Neural cell (in vitro differentiated cells): Measurements from ENCODE around the gene DCPS. TPM values are rescaled to one million over a fixed set of nuclear protein-coding genes. Genes with fewer than 3 reads are reported as not detected.
A peak's percentile ranks its signal among the peaks of the same experiment; 100 is the strongest.

Experiments
- H2AFZ ChIP-seq: fragments of 200-600, 300-800 bp; sonication (generic), shearing (Covaris generic); 2 replicates; pipeline ENCODE4 v1.6.0; 2014; ENCODE audit warnings: low read depth, mild to moderate bottlenecking, antibody characterized with exemption, low read length, moderate library complexity
- H3F3A ChIP-seq: fragments of 200-600 bp; shearing (Covaris generic); 2 replicates; pipeline ENCODE4 v1.6.1; 2016; ENCODE audit warnings: mild to moderate bottlenecking, moderate library complexity, mixed read lengths, antibody characterized with exemption, low read length; ENCODE audit not compliant: insufficient read depth, poor library complexity, severe bottlenecking
- H3K27ac ChIP-seq: fragments of 200-600, 300-800 bp; sonication (generic), shearing (Covaris generic); 2 replicates; pipeline ENCODE4 v1.5.1; 2014; ENCODE audit warnings: mild to moderate bottlenecking, low read length, moderate library complexity
- H3K27me3 ChIP-seq: fragments of 300-800, 200-600 bp; sonication (generic), shearing (Covaris generic); 2 replicates; pipeline ENCODE4 v1.6.0; 2014; ENCODE audit warnings: mild to moderate bottlenecking, low read depth, low read length, moderate library complexity; ENCODE audit not compliant: insufficient read depth
- H3K36me3 ChIP-seq: fragments of 300-800, 200-600 bp; sonication (generic), shearing (Covaris generic); 2 replicates; pipeline ENCODE4 v1.5.1; 2014; ENCODE audit warnings: mild to moderate bottlenecking, antibody characterized with exemption, low read length, moderate library complexity; ENCODE audit not compliant: insufficient read depth
- H3K4me2 ChIP-seq: fragments of 300-800, 200-600 bp; sonication (generic), shearing (Covaris generic); 2 replicates; pipeline ENCODE4 v1.6.0; 2014; ENCODE audit warnings: mild to moderate bottlenecking, low read length
- H3K4me3 ChIP-seq: fragments of 300-800, 200-600 bp; sonication (generic), shearing (Covaris generic); 2 replicates; pipeline ENCODE4 v1.5.1; 2014; ENCODE audit warnings: mild to moderate bottlenecking, low read length, moderate library complexity
- H3K79me2 ChIP-seq: fragments of 200-600 bp; shearing (Covaris generic); replicated peaks from 2 replicates; pipeline ENCODE4 v1.6.0; 2014; ENCODE audit warnings: mild to moderate bottlenecking, low read length, moderate library complexity; ENCODE audit not compliant: insufficient read depth
- H3K9ac ChIP-seq: fragments of 300-800, 200-600 bp; sonication (generic), shearing (Covaris generic); 2 replicates; pipeline ENCODE4 v1.6.1; 2016; ENCODE audit warnings: mild to moderate bottlenecking, low read length, mixed read lengths
- H3K9me2 ChIP-seq: fragments of 200-600 bp; shearing (Covaris generic); 2 replicates; pipeline ENCODE4 v1.6.1; 2016; ENCODE audit warnings: mild to moderate bottlenecking, low read length, mixed read lengths; ENCODE audit not compliant: insufficient read depth
- H3K9me3 ChIP-seq: fragments of 200-600, 300-800 bp; sonication (generic), shearing (Covaris generic); 2 replicates; pipeline ENCODE4 v1.6.1; 2016; ENCODE audit warnings: mild to moderate bottlenecking, mixed run types, low read length, moderate library complexity, mixed read lengths
- H4K20me1 ChIP-seq: fragments of 200-600 bp; shearing (Covaris generic); 2 replicates; pipeline ENCODE4 v1.6.1; 2016; ENCODE audit warnings: mild to moderate bottlenecking, mixed run types; ENCODE audit not compliant: insufficient read depth
- CTCF ChIP-seq: fragments of 450-650 bp; IDR thresholded peaks from 2 replicates; pipeline ENCODE4 v1.5.1; 2014; ENCODE audit warnings: antibody characterized with exemption, mild to moderate bottlenecking, moderate library complexity; ENCODE audit not compliant: poor library complexity, severe bottlenecking
- EP300 ChIP-seq: fragments of 450-650 bp; conservative IDR thresholded peaks from 2 replicates; pipeline ENCODE4 v1.6.1; 2014; ENCODE audit warnings: antibody characterized with exemption, mild to moderate bottlenecking, moderate library complexity; ENCODE audit not compliant: poor library complexity, severe bottlenecking
- EZH2 ChIP-seq: fragments of 200-600, 300-800 bp; shearing (Covaris generic), sonication (generic); IDR thresholded peaks from 2 replicates; pipeline ENCODE4 v1.6.1; 2014; ENCODE audit warnings: antibody characterized with exemption, low read length, borderline replicate concordance, mild to moderate bottlenecking; ENCODE audit not compliant: insufficient read depth, poor library complexity, severe bottlenecking
- MXI1 ChIP-seq: fragments of 450-650 bp; conservative IDR thresholded peaks from 2 replicates; pipeline ENCODE4 v1.6.1; 2014; ENCODE audit warnings: antibody characterized with exemption, mild to moderate bottlenecking; ENCODE audit not compliant: poor library complexity, severe bottlenecking
- POLR2AphosphoS5 ChIP-seq: IDR thresholded peaks from 2 replicates; pipeline ENCODE4 v1.6.1; 2012
- RAD21 ChIP-seq: fragments of 450-650 bp; conservative IDR thresholded peaks from 2 replicates; pipeline ENCODE4 v1.6.1; 2014; ENCODE audit warnings: antibody characterized with exemption, mild to moderate bottlenecking, moderate library complexity
- REST ChIP-seq: IDR thresholded peaks from 2 replicates; pipeline ENCODE4 v1.6.1; 2012; ENCODE audit warnings: borderline replicate concordance
- SMC3 ChIP-seq: fragments of 450-650 bp; conservative IDR thresholded peaks from 2 replicates; pipeline ENCODE4 v1.6.1; 2014; ENCODE audit warnings: antibody characterized with exemption, mild to moderate bottlenecking, moderate library complexity; ENCODE audit not compliant: poor library complexity
- TAF1 ChIP-seq: IDR thresholded peaks from 2 replicates; pipeline ENCODE4 v1.6.1; 2012; ENCODE audit warnings: low read depth
- polyA plus RNA-seq: library from polyadenylated mRNA; depleted of rRNA; stranded (reverse); fragments of >200 nt; gene quantifications from 2 replicates; pipeline ENCODE4 v1.2.3, GENCODE V29; 2014

Gene DCPS
- polyA plus RNA-seq, 1 donor from 2014 or later, result 6.4 TPM

- Histone ChIP-seq H3K4me3 (no peak overlapping the region), H3K9me2 (no peaks in the 10 kb centered on the region), H3K36me3 (no peaks in the 10 kb centered on the region), H3K4me2 (no peak overlapping the region), H3K9ac (no peak overlapping the region), H3K27me3 (no peaks in the 10 kb centered on the region), H3K27ac (no peak overlapping the region), H2AFZ (no peak overlapping the region), H3K9me3 (no peaks in the 10 kb centered on the region), H3F3A (no peaks in the 10 kb centered on the region), H4K20me1 (no peaks in the 10 kb centered on the region), H3K79me2 (no peaks in the 10 kb centered on the region)
- TF ChIP-seq CTCF (no peak), REST (no peak), EP300 (no peak), MXI1 (no peak), EZH2 (no peak), TAF1 (no peak), SMC3 (no peak), POLR2AphosphoS5 (no peak), RAD21 (no peak)
These were observed 19.0 kb upstream of the DCPS start for GRCh38 chr11:126284829-126285228.

GRCh38 chr11:126288237-126288636, 15.6 kb upstream of the DCPS start:
- Histone ChIP-seq H3K9ac (peak overlapping the region; percentile 32), H4K20me1 (no peaks in the 10 kb centered on the region), H3F3A (no peaks in the 10 kb centered on the region), H3K4me3 (peak overlapping the region; percentile 29), H3K9me2 (no peaks in the 10 kb centered on the region), H3K36me3 (no peaks in the 10 kb centered on the region), H3K9me3 (no peaks in the 10 kb centered on the region), H2AFZ (no peak overlapping the region), H3K79me2 (no peaks in the 10 kb centered on the region), H3K27ac (peak overlapping the region; percentile 87), H3K4me2 (peak overlapping the region; percentile 50), H3K27me3 (no peaks in the 10 kb centered on the region)
- TF ChIP-seq POLR2AphosphoS5 (peak; percentile 83), CTCF (no peak), TAF1 (no peak), REST (peak; percentile 98), SMC3 (no peak), RAD21 (peak; percentile 18), EP300 (peak; percentile 94), MXI1 (peak; percentile 77), EZH2 (no peak)
